HepG2 (cell line): ENCODE results near the gene PCDHB2. TPM values are rescaled to one million over a fixed set of nuclear protein-coding genes. Genes with fewer than 3 reads are reported as not detected.

Experiments used
- ARHGAP35 ChIP-seq: sonication (generic); formaldehyde crosslinking; IDR thresholded peaks from 2 replicates; pipeline ENCODE4 v1.9.0; 2022; ENCODE audit warnings: mild to moderate bottlenecking, inconsistent platforms, moderate library complexity, missing genetic modification reagents, borderline replicate concordance
- HCFC1 ChIP-seq: fragments of 150-350 bp; IDR thresholded peaks from 2 replicates; pipeline ENCODE4 v1.6.1; 2014; ENCODE audit warnings: low read depth, low read length
- HNRNPL ChIP-seq: fragments of 200-400 bp; formaldehyde crosslinking; IDR thresholded peaks from 2 replicates; pipeline ENCODE4 v1.6.1; 2017; ENCODE audit warnings: mild to moderate bottlenecking, low read depth, low read length
- HNRNPUL1 ChIP-seq: fragments of 200-400 bp; formaldehyde crosslinking; IDR thresholded peaks from 2 replicates; pipeline ENCODE4 v1.6.1; 2017; ENCODE audit warnings: low read depth, mild to moderate bottlenecking, low read length, moderate library complexity
- HOXA7 ChIP-seq: sonication (generic); formaldehyde crosslinking; IDR thresholded peaks from 2 replicates; pipeline ENCODE4 v1.8.1; 2022; ENCODE audit warnings: mild to moderate bottlenecking, missing genetic modification reagents, moderate library complexity
- NAIF1 ChIP-seq: sonication (generic); formaldehyde crosslinking; IDR thresholded peaks from 2 replicates; pipeline ENCODE4 v1.5.0; 2020; ENCODE audit warnings: mild to moderate bottlenecking, missing genetic modification reagents, borderline replicate concordance
- RXRB ChIP-seq: IDR thresholded peaks from 2 replicates; pipeline ENCODE4 v1.6.1; 2016; ENCODE audit warnings: borderline replicate concordance, missing genetic modification reagents, missing compliant biosample characterization
- XRCC5 ChIP-seq: fragments of 200-400 bp; formaldehyde crosslinking; optimal IDR thresholded peaks from 2 replicates; pipeline ENCODE3; 2017; ENCODE audit warnings: mild to moderate bottlenecking, low read length
- polyA plus RNA-seq, 8 experiments: library from polyadenylated mRNA; depleted of rRNA in 3 of 8; stranded (reverse) in 7 of 8; unstranded in 1 of 8; fragments of >200 nt; fragmentation: Illumina TruSeq in 4 of 8; extraction: Trizol in 4 of 8; gene quantifications; 2 replicates each; pipeline versions ENCODE4 v1.2.1 to v1.2.3, GENCODE V29; 2011 to 2016; ENCODE audit warnings: low read depth in 4 of 8, missing spikeins in 1 of 8, mixed read lengths in 1 of 8; ENCODE audit not compliant: insufficient read depth in 1 of 8
- total RNA-seq, 5 experiments: library from RNA; depleted of rRNA; stranded (reverse); fragments of >200 nt; fragmentation: Illumina TruSeq; extraction: Trizol; gene quantifications; 2 replicates each; pipeline ENCODE4 v1.2.3, GENCODE V29; 2016; ENCODE audit warnings: low read depth in 1 of 5
- TF ChIP-seq, protein P1 (sequence below): sonication (generic); formaldehyde crosslinking; conservative IDR thresholded peaks from 2 replicates; pipeline ENCODE4 v1.8.1; 2023; ENCODE audit warnings: missing genetic modification reagents
- TF ChIP-seq, protein P2 (sequence below): sonication (generic); formaldehyde crosslinking; IDR thresholded peaks from 2 replicates; pipeline ENCODE4 v1.4.0; 2020; ENCODE audit warnings: missing genetic modification reagents, borderline replicate concordance
- TF ChIP-seq, protein P3 (sequence below): sonication (generic); formaldehyde crosslinking; IDR thresholded peaks from 2 replicates; pipeline ENCODE4 v1.8.1; 2023; ENCODE audit warnings: mild to moderate bottlenecking, missing genetic modification reagents

Gene PCDHB2
- total and polyA plus RNA-seq, 2 of the 13 experiments (the other 11 are each of a cell fraction or from before 2014, with no cell fraction given): 7.1 to 7.5 TPM

DNA sequence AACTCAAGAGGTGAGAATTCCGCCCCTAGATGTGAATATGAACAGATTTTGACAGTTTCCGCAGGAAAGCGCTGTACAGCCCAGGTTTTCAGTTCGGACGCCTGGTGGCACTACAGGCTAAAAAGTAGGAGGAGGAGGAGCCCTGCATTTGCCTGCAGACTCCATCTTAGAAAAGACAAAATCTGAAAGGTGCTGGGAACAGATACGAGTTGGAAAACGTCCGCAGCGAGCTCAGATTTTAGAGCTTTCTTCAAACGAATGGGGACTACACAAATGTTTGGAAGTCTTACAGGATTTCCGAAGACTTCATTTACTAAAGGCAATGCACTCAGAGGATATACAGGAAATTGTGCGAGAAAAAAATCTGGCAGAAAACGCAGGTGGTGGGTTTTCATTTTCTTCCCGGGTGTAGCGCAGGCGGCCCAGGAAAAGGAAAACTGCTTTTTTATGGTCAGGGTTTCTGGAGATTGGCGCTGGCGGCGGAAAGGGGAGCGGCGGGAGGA is 9.9 kb upstream of the PCDHB2 start (continued):
- TF ChIP-seq, protein P1, sequence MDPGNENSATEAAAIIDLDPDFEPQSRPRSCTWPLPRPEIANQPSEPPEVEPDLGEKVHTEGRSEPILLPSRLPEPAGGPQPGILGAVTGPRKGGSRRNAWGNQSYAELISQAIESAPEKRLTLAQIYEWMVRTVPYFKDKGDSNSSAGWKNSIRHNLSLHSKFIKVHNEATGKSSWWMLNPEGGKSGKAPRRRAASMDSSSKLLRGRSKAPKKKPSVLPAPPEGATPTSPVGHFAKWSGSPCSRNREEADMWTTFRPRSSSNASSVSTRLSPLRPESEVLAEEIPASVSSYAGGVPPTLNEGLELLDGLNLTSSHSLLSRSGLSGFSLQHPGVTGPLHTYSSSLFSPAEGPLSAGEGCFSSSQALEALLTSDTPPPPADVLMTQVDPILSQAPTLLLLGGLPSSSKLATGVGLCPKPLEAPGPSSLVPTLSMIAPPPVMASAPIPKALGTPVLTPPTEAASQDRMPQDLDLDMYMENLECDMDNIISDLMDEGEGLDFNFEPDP (CRISPR knock-in tag): no peak
- TF ChIP-seq XRCC5 (peak; percentile 58), HNRNPL (no peak), HNRNPUL1 (no peak), ARHGAP35 (CRISPR knock-in tag) (no peak), RXRB (no peak), HCFC1 (no peak), NAIF1 (CRISPR knock-in tag) (no peak), HOXA7 (no peak)
- TF ChIP-seq, protein P2, sequence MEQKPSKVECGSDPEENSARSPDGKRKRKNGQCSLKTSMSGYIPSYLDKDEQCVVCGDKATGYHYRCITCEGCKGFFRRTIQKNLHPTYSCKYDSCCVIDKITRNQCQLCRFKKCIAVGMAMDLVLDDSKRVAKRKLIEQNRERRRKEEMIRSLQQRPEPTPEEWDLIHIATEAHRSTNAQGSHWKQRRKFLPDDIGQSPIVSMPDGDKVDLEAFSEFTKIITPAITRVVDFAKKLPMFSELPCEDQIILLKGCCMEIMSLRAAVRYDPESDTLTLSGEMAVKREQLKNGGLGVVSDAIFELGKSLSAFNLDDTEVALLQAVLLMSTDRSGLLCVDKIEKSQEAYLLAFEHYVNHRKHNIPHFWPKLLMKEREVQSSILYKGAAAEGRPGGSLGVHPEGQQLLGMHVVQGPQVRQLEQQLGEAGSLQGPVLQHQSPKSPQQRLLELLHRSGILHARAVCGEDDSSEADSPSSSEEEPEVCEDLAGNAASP: 0 out of 2 replicates have a peak, but pooled peaks have one; percentile 25
- TF ChIP-seq, protein P3, sequence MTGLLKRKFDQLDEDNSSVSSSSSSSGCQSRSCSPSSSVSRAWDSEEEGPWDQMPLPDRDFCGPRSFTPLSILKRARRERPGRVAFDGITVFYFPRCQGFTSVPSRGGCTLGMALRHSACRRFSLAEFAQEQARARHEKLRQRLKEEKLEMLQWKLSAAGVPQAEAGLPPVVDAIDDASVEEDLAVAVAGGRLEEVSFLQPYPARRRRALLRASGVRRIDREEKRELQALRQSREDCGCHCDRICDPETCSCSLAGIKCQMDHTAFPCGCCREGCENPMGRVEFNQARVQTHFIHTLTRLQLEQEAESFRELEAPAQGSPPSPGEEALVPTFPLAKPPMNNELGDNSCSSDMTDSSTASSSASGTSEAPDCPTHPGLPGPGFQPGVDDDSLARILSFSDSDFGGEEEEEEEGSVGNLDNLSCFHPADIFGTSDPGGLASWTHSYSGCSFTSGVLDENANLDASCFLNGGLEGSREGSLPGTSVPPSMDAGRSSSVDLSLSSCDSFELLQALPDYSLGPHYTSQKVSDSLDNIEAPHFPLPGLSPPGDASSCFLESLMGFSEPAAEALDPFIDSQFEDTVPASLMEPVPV (CRISPR knock-in tag): no peak
